ENCODE measurements around the gene ARID1B. TPM values are rescaled to one million over a fixed set of nuclear protein-coding genes. Genes with fewer than 3 reads are reported as not detected.
A peak's percentile ranks its signal among the peaks of the same experiment; 100 is the strongest.

Gene ARID1B
- total RNA-seq, 1 donor from 2014 or later: 97.2 TPM

DNA sequence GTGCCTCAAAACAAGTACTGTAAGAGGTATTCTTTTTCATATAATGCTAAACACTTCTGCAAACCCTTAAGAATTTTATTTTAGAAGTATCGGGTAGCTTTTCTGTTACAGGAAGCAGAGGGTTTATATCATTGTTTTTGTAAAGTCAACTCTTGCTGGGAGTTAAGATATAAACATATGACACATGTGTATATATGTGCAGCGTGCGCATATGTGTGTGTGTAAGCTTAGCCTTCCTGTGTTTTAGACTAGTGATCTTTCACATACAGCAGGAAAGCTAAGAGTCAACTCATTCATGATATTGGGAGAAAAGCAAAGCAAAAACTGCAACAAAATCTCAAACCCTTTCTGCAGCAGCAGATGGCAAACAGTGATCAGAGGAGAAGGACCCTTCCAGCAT is 102.4 kb downstream of the ARID1B start:
- H3K9me3 Mint-ChIP-seq: peaks cover 5% of the 10 kb centered on the region

DNA sequence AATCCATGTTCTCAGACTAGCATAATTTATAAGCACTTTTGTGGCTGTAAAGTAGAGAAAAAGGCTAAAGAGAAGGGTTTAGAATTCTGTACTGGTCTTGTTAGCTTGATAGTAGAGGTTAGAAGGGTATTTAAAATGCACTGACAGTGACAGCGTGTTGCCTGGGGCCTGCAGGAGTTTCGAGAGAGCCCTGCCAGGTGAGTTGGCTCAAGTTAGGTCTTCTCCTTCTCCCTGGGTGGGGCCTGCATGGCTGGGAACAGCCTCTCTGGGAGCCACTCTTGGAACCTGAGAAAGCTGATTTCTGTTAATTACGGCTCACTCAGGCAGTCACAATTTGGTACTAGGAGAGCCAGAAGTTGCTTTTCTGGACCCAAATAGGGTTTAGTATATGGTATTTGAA is 103.7 kb downstream of the ARID1B start:
- no peak overlapping the region for H3K4me3 Mint-ChIP-seq
- H3K36me3 Mint-ChIP-seq: no peaks in the 10 kb centered on the region

More for the DNA sequence above, 102.4 kb downstream of the ARID1B start:
- TF ChIP-seq, protein P1, sequence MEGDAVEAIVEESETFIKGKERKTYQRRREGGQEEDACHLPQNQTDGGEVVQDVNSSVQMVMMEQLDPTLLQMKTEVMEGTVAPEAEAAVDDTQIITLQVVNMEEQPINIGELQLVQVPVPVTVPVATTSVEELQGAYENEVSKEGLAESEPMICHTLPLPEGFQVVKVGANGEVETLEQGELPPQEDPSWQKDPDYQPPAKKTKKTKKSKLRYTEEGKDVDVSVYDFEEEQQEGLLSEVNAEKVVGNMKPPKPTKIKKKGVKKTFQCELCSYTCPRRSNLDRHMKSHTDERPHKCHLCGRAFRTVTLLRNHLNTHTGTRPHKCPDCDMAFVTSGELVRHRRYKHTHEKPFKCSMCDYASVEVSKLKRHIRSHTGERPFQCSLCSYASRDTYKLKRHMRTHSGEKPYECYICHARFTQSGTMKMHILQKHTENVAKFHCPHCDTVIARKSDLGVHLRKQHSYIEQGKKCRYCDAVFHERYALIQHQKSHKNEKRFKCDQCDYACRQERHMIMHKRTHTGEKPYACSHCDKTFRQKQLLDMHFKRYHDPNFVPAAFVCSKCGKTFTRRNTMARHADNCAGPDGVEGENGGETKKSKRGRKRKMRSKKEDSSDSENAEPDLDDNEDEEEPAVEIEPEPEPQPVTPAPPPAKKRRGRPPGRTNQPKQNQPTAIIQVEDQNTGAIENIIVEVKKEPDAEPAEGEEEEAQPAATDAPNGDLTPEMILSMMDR (conservative IDR thresholded peaks at IDR 0.05): no peak
- Mint-ChIP-seq H3K4me3 (peak overlapping the region; percentile 31), H3K27ac (no peak overlapping the region), H3K36me3 (peaks cover 2% of the 10 kb centered on the region), H3K27me3 (no peaks in the 10 kb centered on the region), H3K4me1 (ENCODE audit: unreplicated experiment) (peaks cover 55% of the 10 kb centered on the region)
- DNase-seq (ENCODE audit: extremely low spot score, unreplicated experiment): no peak

DNA sequence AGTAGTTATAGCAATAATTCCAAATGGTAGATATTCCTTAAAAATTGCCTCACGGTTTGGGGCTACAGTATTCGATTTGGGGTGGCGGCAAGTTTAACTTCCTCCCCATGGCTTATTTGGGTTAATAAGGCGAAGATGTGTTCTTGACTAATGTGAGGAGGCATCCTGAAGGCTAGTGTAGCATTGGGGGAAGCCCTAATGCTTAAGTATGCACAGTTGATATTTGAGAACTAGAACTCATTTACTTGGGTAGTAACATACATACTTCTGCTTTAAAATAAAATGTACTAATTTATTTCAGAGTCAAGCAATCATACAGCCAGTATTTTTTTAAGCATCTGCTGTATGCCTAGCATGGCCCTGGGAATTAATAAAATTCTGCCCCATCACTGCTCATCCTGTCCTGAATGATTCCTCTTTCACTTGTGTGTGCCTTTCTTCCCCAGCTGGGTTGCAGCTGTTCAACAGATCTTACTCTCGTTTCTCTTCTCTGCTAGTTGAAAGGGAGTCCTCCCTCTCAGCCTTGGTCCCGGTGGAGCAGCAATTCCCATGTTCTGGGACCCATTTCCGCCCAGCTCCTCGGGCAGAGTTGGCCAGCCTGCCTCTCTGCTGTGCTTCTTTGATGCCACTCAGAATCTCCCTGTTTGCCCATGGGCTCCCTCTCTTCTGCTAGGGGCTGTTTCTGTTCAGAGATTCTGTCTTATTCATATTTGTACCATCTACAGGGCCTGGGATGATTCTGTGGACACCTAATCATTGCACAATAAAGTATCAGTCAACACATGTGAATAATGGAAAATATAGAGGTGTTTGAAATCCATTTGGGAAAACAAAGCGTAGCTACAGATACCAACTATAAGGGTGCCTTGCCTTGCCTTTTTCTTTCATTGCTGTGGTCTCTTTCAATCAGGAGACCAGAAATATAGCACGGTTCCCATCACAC is 104.8 kb downstream of the ARID1B start:
- DNase-seq (ENCODE audit: extremely low spot score, unreplicated experiment): no peak
- peaks cover 62% of the 10 kb centered on the region for H3K4me1 Mint-ChIP-seq (ENCODE audit: unreplicated experiment)
- H3K27me3 Mint-ChIP-seq: no peaks in the 10 kb centered on the region
- H3K4me3 Mint-ChIP-seq: no peak overlapping the region
- TF ChIP-seq, protein P1 (conservative IDR thresholded peaks at IDR 0.05): no peak
- no peak overlapping the region for H3K27ac Mint-ChIP-seq
- peaks cover 5% of the 10 kb centered on the region for H3K9me3 Mint-ChIP-seq
- H3K36me3 Mint-ChIP-seq: no peaks in the 10 kb centered on the region

More for the DNA sequence above, 103.7 kb downstream of the ARID1B start:
- peaks cover 5% of the 10 kb centered on the region for H3K9me3 Mint-ChIP-seq
- no peak for DNase-seq (ENCODE audit: extremely low spot score, unreplicated experiment)
- H3K4me1 Mint-ChIP-seq (ENCODE audit: unreplicated experiment): peaks cover 55% of the 10 kb centered on the region
- no peaks in the 10 kb centered on the region for H3K27me3 Mint-ChIP-seq
- TF ChIP-seq, protein P1 (conservative IDR thresholded peaks at IDR 0.05): no peak
- H3K27ac Mint-ChIP-seq: peak overlapping the region; percentile 65

DNA sequence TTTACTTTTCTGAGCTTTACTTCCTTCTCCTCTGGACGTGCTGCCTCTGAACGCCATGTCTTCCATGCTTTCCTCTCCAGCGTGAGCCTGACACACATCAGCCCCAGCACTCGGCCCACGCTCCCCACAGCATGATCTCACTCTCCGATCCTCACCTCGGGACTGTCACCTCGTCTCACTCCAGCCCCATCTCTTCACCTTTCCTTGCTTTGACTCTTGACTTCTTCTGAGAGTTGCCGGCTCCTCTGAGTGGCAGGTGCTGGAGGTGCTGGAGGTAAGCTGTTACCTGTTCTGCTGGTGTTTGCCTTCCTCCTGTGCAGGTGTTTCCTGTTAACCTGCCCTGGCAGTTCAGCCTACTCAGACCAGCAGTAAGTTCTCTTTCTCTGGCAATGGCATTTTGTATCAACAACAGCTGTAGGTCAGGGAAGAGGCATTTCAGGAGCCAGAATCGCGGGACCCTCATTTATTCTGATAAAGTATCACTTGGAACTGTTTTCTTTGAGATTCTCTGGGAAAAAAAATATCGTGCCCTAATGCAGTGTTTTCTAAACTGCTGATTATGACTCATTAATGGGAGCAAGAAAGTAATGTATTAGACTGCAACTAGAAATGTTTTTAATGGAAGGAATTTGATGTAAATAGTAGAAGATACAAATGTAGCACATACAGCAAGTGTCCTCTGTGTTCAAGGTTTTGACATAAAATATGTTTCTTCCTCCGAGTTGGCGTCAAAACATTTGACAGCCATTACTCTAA is 106.5 kb downstream of the ARID1B start:
- no peaks in the 10 kb centered on the region for H3K36me3 Mint-ChIP-seq
- no peak for DNase-seq (ENCODE audit: extremely low spot score, unreplicated experiment)
- H3K27ac Mint-ChIP-seq: peak overlapping the region; percentile 87
- H3K4me3 Mint-ChIP-seq: peak overlapping the region; percentile 80
- peaks cover 5% of the 10 kb centered on the region for H3K9me3 Mint-ChIP-seq
- no peaks in the 10 kb centered on the region for H3K27me3 Mint-ChIP-seq
- TF ChIP-seq, protein P1 (conservative IDR thresholded peaks at IDR 0.05): no peak
- peaks cover 70% of the 10 kb centered on the region for H3K4me1 Mint-ChIP-seq (ENCODE audit: unreplicated experiment)

- Mint-ChIP-seq H3K9me3 (peaks cover 5% of the 10 kb centered on the region), H3K4me3 (no peak overlapping the region), H3K36me3 (no peaks in the 10 kb centered on the region), H3K4me1 (ENCODE audit: unreplicated experiment) (peaks cover 67% of the 10 kb centered on the region), H3K27ac (no peak overlapping the region), H3K27me3 (no peaks in the 10 kb centered on the region)
- DNase-seq (ENCODE audit: extremely low spot score, unreplicated experiment): no peak
- TF ChIP-seq, protein P1 (conservative IDR thresholded peaks at IDR 0.05): no peak
These were observed 107.1 kb downstream of the ARID1B start for GRCh38 chr6:156884306-156884705.
